ENCODE measurements around the gene TMTC2. TPM values are rescaled to one million over a fixed set of nuclear protein-coding genes. Genes with fewer than 3 reads are reported as not detected.

TMTC2 gene
- total and polyA plus RNA-seq, 10 of the 15 experiments (the other 5 are each of a cell fraction or from before 2014, with no cell fraction given): 0.14 to 9.7 (median 1.2) TPM

DNA sequence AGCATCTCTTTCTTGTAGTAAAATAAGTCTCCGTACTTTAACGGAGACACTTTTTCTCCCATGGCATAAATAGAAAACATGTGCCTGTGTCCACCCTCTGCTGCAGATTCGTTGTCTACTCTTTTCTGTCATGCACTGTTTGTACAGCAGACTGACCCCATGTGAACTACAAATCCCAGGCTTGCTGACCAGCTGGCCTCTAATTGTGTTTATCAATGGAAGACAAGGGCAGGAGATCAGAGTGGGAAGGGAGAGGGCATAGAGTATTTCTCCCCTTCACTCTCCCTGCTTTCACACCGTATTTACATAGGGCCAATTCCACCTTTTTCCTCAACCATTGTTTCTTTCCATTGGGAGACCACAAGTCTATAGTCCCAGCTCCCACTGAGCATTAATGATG, 31.0 kb upstream of the TMTC2 start:
- intact Hi-C loops (cut with micrococcal nuclease; ENCODE audit: unreplicated experiment): no loop called here
- H3K27ac ChIP-seq (ENCODE audit: control insufficient read depth, insufficient read depth): no peak overlapping the region
- no peaks in the 10 kb centered on the region for H3K27me3 ChIP-seq (replicated peaks in 1 of 2; ENCODE audit: control insufficient read depth in 2 of 2, insufficient read depth in 2 of 2, low read length in 1 of 2)
- in situ Hi-C loops (cut with MboI): no loop called here
- no peak overlapping the region for H2AFZ ChIP-seq (ENCODE audit: control insufficient read depth, low read depth, low read length)
- no peaks in the 10 kb centered on the region for H3K36me3 ChIP-seq (ENCODE audit: control insufficient read depth in 2 of 2, insufficient read depth in 2 of 2, low read length in 1 of 2)
- no peak overlapping the region for H3K4me2 ChIP-seq (ENCODE audit: control insufficient read depth, insufficient read depth)
- no peak for TF ChIP-seq EGR1 (IDR thresholded peaks at IDR 0.05; ENCODE audit: borderline replicate concordance in 1 of 2, low read depth in 2 of 2, low read length in 2 of 2)
- no peak for TF ChIP-seq EZH2 (IDR thresholded peaks at IDR 0.05; ENCODE audit: borderline replicate concordance, control insufficient read depth, low read depth, low read length)
- RAD21 ChIA-PET (ENCODE audit: unreplicated experiment): no interaction called here
- H3K4me3 ChIP-seq: no peak overlapping the region
- FAIRE-seq: no peak
- no peaks in the 10 kb centered on the region for H3K4me1 ChIP-seq (ENCODE audit: control insufficient read depth, insufficient read depth, low read length)
- no peak overlapping the region for H3K9ac ChIP-seq (ENCODE audit: control insufficient read depth, insufficient read depth, low read length)
- no peak for DNase-seq (ENCODE audit: low read depth, low spot score)
- 53% methylated on average over 4 of the region's 4 CpGs for WGBS (ENCODE audit: insufficient coverage, insufficient replicate concordance, low lambda C conversion rate, missing lambda C conversion rate)
- H3K79me2 ChIP-seq (ENCODE audit: control insufficient read depth, insufficient read depth, low read length): no peaks in the 10 kb centered on the region
- SMC1A ChIA-PET (ENCODE audit: uncharacterized antibody, unreplicated experiment): no interaction called here
- BruUV-seq (replicated peaks): no TSS peak
- POLR2A ChIA-PET: no interaction called here
- H4K20me1 ChIP-seq (ENCODE audit: control insufficient read depth, insufficient read depth): no peaks in the 10 kb centered on the region
- CTCF ChIA-PET: no interaction called here
- H3K9me3 ChIP-seq (replicated peaks; ENCODE audit: control insufficient read depth, insufficient read depth, low read length): no peaks in the 10 kb centered on the region; the same call in 2 of the 3 replicates
- ATAC-seq: no peak

GRCh38 chr12:82659343-82660207, 27.1 kb upstream of the TMTC2 start:
- H3K27me3 ChIP-seq (replicated peaks in 1 of 2; ENCODE audit: control insufficient read depth in 2 of 2, insufficient read depth in 2 of 2, low read length in 1 of 2): no peaks in the 10 kb centered on the region
- 75% methylated on average over 26 of the region's 28 CpGs for WGBS (ENCODE audit: insufficient coverage, insufficient replicate concordance, low lambda C conversion rate, missing lambda C conversion rate)
- BruUV-seq (replicated peaks): no TSS peak

More at GRCh38 chr12:82659343-82660207, 27.1 kb upstream of the TMTC2 start:
- no peak overlapping the region for H3K4me2 ChIP-seq (ENCODE audit: control insufficient read depth, insufficient read depth)
- DNase-seq (ENCODE audit: low read depth, low spot score) (no peak), FAIRE-seq (no peak), ATAC-seq (no peak)
- no peaks in the 10 kb centered on the region for H4K20me1 ChIP-seq (ENCODE audit: control insufficient read depth, insufficient read depth)
- H3K27ac ChIP-seq (ENCODE audit: control insufficient read depth, insufficient read depth): no peak overlapping the region
- H2AFZ ChIP-seq (ENCODE audit: control insufficient read depth, low read depth, low read length): no peak overlapping the region
- no peaks in the 10 kb centered on the region for H3K79me2 ChIP-seq (ENCODE audit: control insufficient read depth, insufficient read depth, low read length)
- H3K36me3 ChIP-seq (ENCODE audit: control insufficient read depth in 2 of 2, insufficient read depth in 2 of 2, low read length in 1 of 2): no peaks in the 10 kb centered on the region
- in situ Hi-C loops (cut with MboI): no loop called here
- SMC1A ChIA-PET (ENCODE audit: uncharacterized antibody, unreplicated experiment): no interaction called here
- no peak for TF ChIP-seq SMC3 (IDR thresholded peaks at IDR 0.05; ENCODE audit: borderline replicate concordance, low read length)
- no peak for TF ChIP-seq IRF4 (IDR thresholded peaks at IDR 0.05; ENCODE audit: low read depth, low read length)
- TF ChIP-seq NFYA (IDR thresholded peaks at IDR 0.05; ENCODE audit: borderline replicate concordance, low read depth, low read length): no peak
- TF ChIP-seq BCLAF1 (IDR thresholded peaks at IDR 0.05): no peak
- no peak for TF ChIP-seq SMAD5 (IDR thresholded peaks at IDR 0.05; ENCODE audit: low read depth)
- no peak for TF ChIP-seq EED (IDR thresholded peaks at IDR 0.05; ENCODE audit: low read depth)
- TF ChIP-seq POLR2AphosphoS2 (IDR thresholded peaks at IDR 0.05; ENCODE audit: low read depth, low read length): no peak
- POLR2A ChIA-PET: no interaction called here
- H3K9ac ChIP-seq (ENCODE audit: control insufficient read depth, insufficient read depth, low read length): no peak overlapping the region
- H3K4me1 ChIP-seq (ENCODE audit: control insufficient read depth, insufficient read depth, low read length): no peaks in the 10 kb centered on the region
- CTCF ChIA-PET: no interaction called here
- no peak overlapping the region for H3K4me3 ChIP-seq
- intact Hi-C loops (cut with micrococcal nuclease; ENCODE audit: unreplicated experiment): no loop called here
- RAD21 ChIA-PET (ENCODE audit: unreplicated experiment): no interaction called here
- H3K9me3 ChIP-seq (replicated peaks; ENCODE audit: control insufficient read depth, insufficient read depth, low read length): no peaks in the 10 kb centered on the region; the same call in 2 of the 3 replicates

Measured in GM12878 (cell line).